GM23248 (cell line): Measurements from ENCODE around the gene MSMP. TPM values are rescaled to one million over a fixed set of nuclear protein-coding genes. Genes with fewer than 3 reads are reported as not detected.

ENCODE experiments used
- DNase-seq: peaks from one replicate; pipeline ENCODE4 v3.0.0-alpha.2; 2015
- H2AFZ ChIP-seq: fragments of 200-600 bp; sonication (generic); 2 replicates; pipeline ENCODE4 v1.6.1; 2016; ENCODE audit warnings: antibody characterized with exemption
- H3F3A ChIP-seq: fragments of 200-600 bp; sonication (generic); 2 replicates; pipeline ENCODE4 v1.6.1; 2016; ENCODE audit warnings: mild to moderate bottlenecking, antibody characterized with exemption, mixed run types; ENCODE audit not compliant: insufficient read depth
- H3K27ac ChIP-seq: fragments of 200-600 bp; sonication (generic); 2 replicates; pipeline ENCODE4 v1.5.1; 2016; ENCODE audit warnings: mild to moderate bottlenecking
- H3K27me3 ChIP-seq: fragments of 200-600 bp; sonication (generic); replicated peaks from 2 replicates; pipeline ENCODE4 v1.6.1; 2016; ENCODE audit warnings: mild to moderate bottlenecking; ENCODE audit not compliant: insufficient read depth
- H3K36me3 ChIP-seq: fragments of 200-600 bp; sonication (generic); 2 replicates; pipeline ENCODE4 v1.6.1; 2016; ENCODE audit warnings: low read depth, mild to moderate bottlenecking
- H3K4me1 ChIP-seq: fragments of 200-600 bp; sonication (generic); 2 replicates; pipeline ENCODE4 v1.6.1; 2016; ENCODE audit warnings: mild to moderate bottlenecking; ENCODE audit not compliant: insufficient read depth
- H3K4me2 ChIP-seq: fragments of 200-600 bp; sonication (generic); one replicate; pipeline ENCODE4 v1.6.1; 2016; ENCODE audit warnings: mild to moderate bottlenecking; ENCODE audit not compliant: unreplicated experiment
- H3K4me3 ChIP-seq: fragments of 200-600 bp; sonication (generic); 2 replicates; pipeline ENCODE4 v1.5.1; 2016; ENCODE audit warnings: mild to moderate bottlenecking
- H3K79me2 ChIP-seq: fragments of 200-600 bp; sonication (generic); 2 replicates; pipeline ENCODE4 v1.6.1; 2016; ENCODE audit warnings: mild to moderate bottlenecking; ENCODE audit not compliant: insufficient read depth
- H3K9ac ChIP-seq: fragments of 200-600 bp; sonication (generic); 2 replicates; pipeline ENCODE4 v1.6.1; 2016; ENCODE audit warnings: mild to moderate bottlenecking
- H3K9me2 ChIP-seq: fragments of 200-600 bp; sonication (generic); 2 replicates; pipeline ENCODE4 v1.6.1; 2016; ENCODE audit warnings: mixed run types, mild to moderate bottlenecking, moderate library complexity; ENCODE audit not compliant: insufficient read depth
- H3K9me3 ChIP-seq: fragments of 200-600 bp; sonication (generic); one replicate; pipeline ENCODE4 v1.6.1; 2017; ENCODE audit warnings: low read depth
- H4K20me1 ChIP-seq: fragments of 200-600 bp; sonication (generic); 2 replicates; pipeline ENCODE4 v1.6.0; 2016; ENCODE audit not compliant: insufficient read depth
- EZH2 ChIP-seq: fragments of 200-600 bp; sonication (generic); IDR thresholded peaks from 2 replicates; pipeline ENCODE4 v1.6.1; 2018; ENCODE audit warnings: antibody characterized with exemption, mild to moderate bottlenecking; ENCODE audit not compliant: insufficient read depth, poor library complexity, severe bottlenecking
- EZH2phosphoT487 ChIP-seq: fragments of 200-600 bp; sonication (generic); IDR thresholded peaks from 2 replicates; pipeline ENCODE4 v1.6.1; 2018; ENCODE audit warnings: antibody characterized with exemption, moderate library complexity, mild to moderate bottlenecking, low read depth; ENCODE audit not compliant: insufficient read depth
- WGBS, 2 experiments: methylation state at CpG; one replicate each; pipeline ENCODE4 v1.1.6; 2015 to 2017; ENCODE audit warnings: low lambda C conversion rate in 2 of 2, low coverage in 1 of 2; ENCODE audit errors: missing lambda C conversion rate in 2 of 2; 5-methylcytosine and 5-hydroxymethylcytosine counted together
- in situ Hi-C: fragments of 300-500 bp; cut with MboI; formaldehyde crosslinking; loops from 2 replicates; pipeline ENCODE4 v1.15.0; 2020
- polyA plus RNA-seq: library from polyadenylated mRNA; unstranded; fragments of >200 nt; fragmentation: Nextera tagmentation; extraction: Ambion mirVana; gene quantifications from 2 replicates; pipeline ENCODE4 v1.2.1, GENCODE V29; 2016
- total RNA-seq: library from RNA; depleted of rRNA; stranded (reverse); fragments of >200 nt; shearing (Covaris generic); gene quantifications from 2 replicates; pipeline ENCODE4 v1.2.3, GENCODE V29; 2014

Gene MSMP
- total and polyA plus RNA-seq, 2 experiments from 2014 or later: not detected

- H3K79me2 ChIP-seq: peaks cover 52% of the 10 kb centered on the region
- in situ Hi-C loops: no loop called here
Measured at GRCh38 chr9:35749515-35750255, 4.4 kb downstream of the MSMP start.

GRCh38 chr9:35748858-35749514 lies 5.1 kb downstream of the MSMP start, which contains the start of the genes GBA2 and RGP1:
Gene GBA2, minus strand, starts transcription at chr9:35749228. Its CDS starts 524 bp downstream, at chr9:35748704.
Gene RGP1, plus strand, starts transcription at chr9:35749287. Its CDS starts 469 bp downstream, at chr9:35749756.
- no peaks in the 10 kb centered on the region for H3K9me3 ChIP-seq
- H3K27me3 ChIP-seq: no peaks in the 10 kb centered on the region
- peaks cover 13% of the 10 kb centered on the region; the same call in 1 of the 2 replicates for H4K20me1 ChIP-seq
- peak within 1 kb of the TSS; percentile 90 for H3K4me3 ChIP-seq
- peak within 1 kb of the TSS; percentile 85 for H3K9ac ChIP-seq
- peaks cover 59% of the 10 kb centered on the region for H3K79me2 ChIP-seq
- H3F3A ChIP-seq: no peaks in the 10 kb centered on the region
- H3K4me1 ChIP-seq: peaks cover 26% of the 10 kb centered on the region
- no peak for TF ChIP-seq EZH2phosphoT487
- no peak for TF ChIP-seq EZH2
- peak within 1 kb of the TSS; percentile 39 for H3K27ac ChIP-seq
- peak; percentile 87 for DNase-seq
- in situ Hi-C loops: no loop called here
- peak within 1 kb of the TSS; percentile 80 for H2AFZ ChIP-seq
- WGBS, 2 experiments: 1% methylated on average over 39 to 51 of the region's 69 CpGs
- peak within 1 kb of the TSS; percentile 94 for H3K4me2 ChIP-seq
- peaks cover 13% of the 10 kb centered on the region for H3K36me3 ChIP-seq
- no peaks in the 10 kb centered on the region for H3K9me2 ChIP-seq

More at GRCh38 chr9:35749515-35750255, 4.4 kb downstream of the MSMP start:
- WGBS, 2 experiments: 2 to 3% methylated on average over 16 to 19 of the region's 19 CpGs
- peak overlapping the region; percentile 94 for H3K4me2 ChIP-seq
- peak overlapping the region; percentile 90 for H3K4me3 ChIP-seq
- peak overlapping the region; percentile 80 for H2AFZ ChIP-seq
- H3K36me3 ChIP-seq: peaks cover 10% of the 10 kb centered on the region
- H3K27ac ChIP-seq: peak overlapping the region; percentile 39
- TF ChIP-seq EZH2phosphoT487: no peak
- TF ChIP-seq EZH2: no peak
- peaks cover 13% of the 10 kb centered on the region; the same call in 1 of the 2 replicates for H4K20me1 ChIP-seq
- no peaks in the 10 kb centered on the region for H3K27me3 ChIP-seq
- H3K9me2 ChIP-seq: no peaks in the 10 kb centered on the region
- H3K4me1 ChIP-seq: peaks cover 26% of the 10 kb centered on the region
- H3F3A ChIP-seq: no peaks in the 10 kb centered on the region
- DNase-seq: peak; percentile 57
- H3K9ac ChIP-seq: peak overlapping the region; percentile 85
- no peaks in the 10 kb centered on the region for H3K9me3 ChIP-seq

GRCh38 chr9:35748242-35748857 lies 5.7 kb downstream of the MSMP start:
- Histone ChIP-seq H3K27ac (peak overlapping the region; percentile 39), H3K9me2 (no peaks in the 10 kb centered on the region), H3K36me3 (peaks cover 15% of the 10 kb centered on the region), H3K9ac (peak overlapping the region; percentile 85), H3K9me3 (no peaks in the 10 kb centered on the region), H3K4me3 (peak overlapping the region; percentile 90), H2AFZ (peak overlapping the region; percentile 80), H3K4me2 (peak overlapping the region; percentile 94), H4K20me1 (peaks cover 13% of the 10 kb centered on the region; the same call in 1 of the 2 replicates), H3K4me1 (peaks cover 26% of the 10 kb centered on the region), H3F3A (no peaks in the 10 kb centered on the region), H3K27me3 (no peaks in the 10 kb centered on the region), H3K79me2 (peaks cover 66% of the 10 kb centered on the region)
- TF ChIP-seq EZH2phosphoT487: no peak
- TF ChIP-seq EZH2: no peak
- in situ Hi-C loops: no loop called here
- peak; percentile 49 for DNase-seq
- WGBS, 2 experiments: 0 to 3% methylated on average over 24 of the region's 24 CpGs

- Histone ChIP-seq H3K4me1 (peaks cover 26% of the 10 kb centered on the region), H4K20me1 (peaks cover 13% of the 10 kb centered on the region; the same call in 1 of the 2 replicates), H3K9ac (peak overlapping the region; percentile 85; the same call in 1 of the 2 replicates), H3K9me3 (no peaks in the 10 kb centered on the region), H3K27me3 (no peaks in the 10 kb centered on the region), H2AFZ (no peak overlapping the region), H3K9me2 (no peaks in the 10 kb centered on the region), H3K4me2 (peak overlapping the region; percentile 94), H3K27ac (no peak overlapping the region), H3F3A (no peaks in the 10 kb centered on the region), H3K36me3 (peaks cover 17% of the 10 kb centered on the region), H3K79me2 (peaks cover 68% of the 10 kb centered on the region), H3K4me3 (peak overlapping the region; percentile 90)
- TF ChIP-seq EZH2 (no peak), EZH2phosphoT487 (no peak)
- peak; percentile 35 for DNase-seq
- in situ Hi-C loops: no loop called here
- WGBS, 2 experiments: 48 to 51% methylated on average over 3 of the region's 3 CpGs
Measured at GRCh38 chr9:35746583-35746982, 7.5 kb downstream of the MSMP start.
